ENCODE results near the gene NAV3. TPM values are rescaled to one million over a fixed set of nuclear protein-coding genes. Genes with fewer than 3 reads are reported as not detected.

NAV3 gene
- total and polyA plus RNA-seq, 2 of the 4 experiments (the other 2 are of a cell fraction) = 25.5 to 106 TPM

- no peak overlapping the region for H2BK15ac ChIP-seq (ENCODE audit: low read depth, low read length)
- H3K4me2 ChIP-seq (ENCODE audit: low read depth, low read length) = no peak overlapping the region
- CTCF ChIA-PET = interaction anchor here (1.4 kb wide), 1 partner anchor 154 kb away, joined by 3 read pairs; no protein-coding TSS in a partner anchor
- no peak overlapping the region for H2BK20ac ChIP-seq (ENCODE audit: low read depth, low read length)
- dilution Hi-C loops (cut with HindIII; ENCODE audit: low sequenced_read_pairs, unreplicated experiment) (no loop called here), intact Hi-C loops (cut with micrococcal nuclease) (no loop called here), in situ Hi-C loops (cut with MboI; ENCODE audit: low sequenced_read_pairs) (no loop called here)
- H2BK120ac ChIP-seq (ENCODE audit: low read depth, low read length) = no peak overlapping the region
- no peak overlapping the region for H2AK9ac ChIP-seq (replicated peaks; ENCODE audit: low read depth, low read length, poor library complexity)
- no peaks in the 10 kb centered on the region for H3K9me1 ChIP-seq (ENCODE audit: insufficient read depth, low read length)
- no TSS peak for BruUV-seq (replicated peaks)
- no peaks in the 10 kb centered on the region for H3K27me3 ChIP-seq (ENCODE audit: control insufficient read depth, insufficient read depth, low read length)
- H3K14ac ChIP-seq (replicated peaks; ENCODE audit: low read depth, low read length) = no peak overlapping the region
- H3K79me1 ChIP-seq (ENCODE audit: low read depth in 1 of 2, low read length in 2 of 2) = no peaks in the 10 kb centered on the region
- H3K4me1 ChIP-seq (ENCODE audit: control insufficient read depth, insufficient read depth, low read length) = no peaks in the 10 kb centered on the region
- H3K36me3 ChIP-seq (ENCODE audit: control insufficient read depth, insufficient read depth, low read length) = no peaks in the 10 kb centered on the region
- H4K20me1 ChIP-seq (ENCODE audit: insufficient read depth, low read length) = no peaks in the 10 kb centered on the region
- H2AK5ac ChIP-seq (ENCODE audit: low read depth, low read length) = no peak overlapping the region
- TF ChIP-seq BHLHE40 (IDR thresholded peaks at IDR 0.05; ENCODE audit: low read depth, low read length) (no peak), FOS (IDR thresholded peaks at IDR 0.05; ENCODE audit: low read depth, low read length) (no peak), RCOR1 (IDR thresholded peaks at IDR 0.05; ENCODE audit: insufficient replicate concordance, low read length) (no peak)
- H4K91ac ChIP-seq (ENCODE audit: insufficient read depth, low read depth, low read length) = no peak overlapping the region
- POLR2A ChIA-PET (ENCODE audit: unreplicated experiment) = no interaction called here
- no peak overlapping the region for H2BK5ac ChIP-seq (ENCODE audit: low read depth, low read length, poor library complexity, severe bottlenecking)
- H3K23ac ChIP-seq (ENCODE audit: low read depth, low read length) = no peak overlapping the region
- DNase-seq = no peak
- H3K56ac ChIP-seq (ENCODE audit: extremely low read depth, insufficient read depth, low read length) = no peak overlapping the region
- ATAC-seq (ENCODE audit: low read depth) = no peak
- H3K4me3 ChIP-seq (ENCODE audit: insufficient read depth, low read depth, low read length) = no peak overlapping the region
- no peak overlapping the region for H3K18ac ChIP-seq (ENCODE audit: low read depth, low read length)
- H4K8ac ChIP-seq (ENCODE audit: low read depth in 2 of 2, low read length in 2 of 2) = no peak overlapping the region; a peak in 1 of 4 replicates
- no peaks in the 10 kb centered on the region for H3K9me3 ChIP-seq (ENCODE audit: control insufficient read depth, insufficient read depth, low read length)
- no peak overlapping the region for H2AFZ ChIP-seq (replicated peaks; ENCODE audit: low read length, poor library complexity)
- no peak overlapping the region for H4K5ac ChIP-seq (ENCODE audit: low read depth, low read length)
- H3K9ac ChIP-seq (ENCODE audit: low read depth, low read length) = no peak overlapping the region
- WGBS, 2 experiments (ENCODE audit: extremely low coverage in 2 of 2, insufficient read length in 1 of 2) = no CpG with 5 or more reads among the region's 3 CpGs
- H3K4ac ChIP-seq (ENCODE audit: low read depth, low read length) = no peak overlapping the region
- H3K27ac ChIP-seq (ENCODE audit: insufficient read depth, low read length) = no peak overlapping the region
Measured at GRCh38 chr12:78239544-78239943, 408.9 kb downstream of the NAV3 start.

Data from IMR-90 (cell line).